HG02642 (cell line): Measurements from ENCODE around the gene KLHL25.
"Not testable (repeated sequence)": the region's sequence is repeated elsewhere in the genome, so short reads cannot be mapped to it uniquely, and the experiment has no call there.

ENCODE experiments used
- ATAC-seq: cut with Tn5 transposase; IDR thresholded peaks from one replicate; pipeline ENCODE4 v1.9.1; 2021; ENCODE audit warnings: mild to moderate bottlenecking; ENCODE audit not compliant: unreplicated experiment, poor library complexity

The KLHL25 gene

GRCh38 chr15:85810075-85810474, 15.3 kb upstream of the KLHL25 start:
- no peak for ATAC-seq

- ATAC-seq = no peak
Observed at GRCh38 chr15:85805420-85805819, 10.7 kb upstream of the KLHL25 start.

- ATAC-seq = no peak
Observed at GRCh38 chr15:85804481-85805170, 9.9 kb upstream of the KLHL25 start.

GRCh38 chr15:85802617-85803016, 7.9 kb upstream of the KLHL25 start:
- ATAC-seq = not testable (repeated sequence)

GRCh38 chr15:85800478-85801123, 5.9 kb upstream of the KLHL25 start:
- ATAC-seq = no peak

- not testable (repeated sequence) for ATAC-seq
Observed at GRCh38 chr15:85796371-85796770, 1.6 kb upstream of the KLHL25 start.

- ATAC-seq = no peak
Observed at GRCh38 chr15:85795337-85796305, 896 bp upstream of the KLHL25 start.

- ATAC-seq = peak; percentile 40
Observed at GRCh38 chr15:85793641-85794597, 806 bp downstream of the KLHL25 start.

GRCh38 chr15:85792912-85793590, 1.7 kb downstream of the KLHL25 start:
- ATAC-seq = no peak

GRCh38 chr15:85792102-85792731, 2.5 kb downstream of the KLHL25 start:
- ATAC-seq = no peak

- no peak for ATAC-seq
Observed at GRCh38 chr15:85789496-85789875, 5.2 kb downstream of the KLHL25 start.

- no peak for ATAC-seq
Observed at GRCh38 chr15:85788771-85789495, 5.8 kb downstream of the KLHL25 start.

- no peak for ATAC-seq
Observed at GRCh38 chr15:85786781-85787114, 8.0 kb downstream of the KLHL25 start.

GRCh38 chr15:85785887-85786780, 8.6 kb downstream of the KLHL25 start:
- ATAC-seq = no peak

- ATAC-seq = no peak
Observed at GRCh38 chr15:85782064-85782463, 12.7 kb downstream of the KLHL25 start.

GRCh38 chr15:85781099-85781498, 13.6 kb downstream of the KLHL25 start:
- no peak for ATAC-seq

- ATAC-seq = no peak
Observed at GRCh38 chr15:85780225-85780985, 14.3 kb downstream of the KLHL25 start.
